OCI-LY1 (cell line): ENCODE measurements around the gene RADIL.
"Not testable (repeated sequence)": the region's sequence is repeated elsewhere in the genome, so short reads cannot be mapped to it uniquely, and the experiment has no call there.

Experiments
- H2AFZ ChIP-seq: fragments of 200-600 bp; sonication (generic), shearing (Covaris generic); 2 replicates; pipeline ENCODE4 v1.6.0; 2014; ENCODE audit warnings: antibody characterized with exemption, mild to moderate bottlenecking, low read length
- H3F3A ChIP-seq: fragments of 200-600 bp; sonication (generic), shearing (Covaris generic); 2 replicates; pipeline ENCODE4 v1.6.0; 2014; ENCODE audit warnings: mild to moderate bottlenecking, antibody characterized with exemption, low read length, moderate library complexity; ENCODE audit not compliant: insufficient read depth
- H3K27ac ChIP-seq: fragments of 200-600 bp; sonication (generic); 2 replicates; pipeline ENCODE4 v1.5.1; 2014; ENCODE audit warnings: low read length, mixed run types, mild to moderate bottlenecking, low read depth; ENCODE audit not compliant: poor library complexity, severe bottlenecking
- H3K27me3 ChIP-seq: fragments of 200-600 bp; sonication (generic); 2 replicates; pipeline ENCODE4 v1.6.0; 2014; ENCODE audit warnings: antibody characterized with exemption, mild to moderate bottlenecking, low read length, moderate library complexity; ENCODE audit not compliant: insufficient read depth
- H3K36me3 ChIP-seq: fragments of 200-600 bp; sonication (generic); 2 replicates; pipeline ENCODE4 v1.6.1; 2014; ENCODE audit warnings: mild to moderate bottlenecking, antibody characterized with exemption, low read length, moderate library complexity, mixed read lengths; ENCODE audit not compliant: insufficient read depth
- H3K4me1 ChIP-seq: fragments of 200-600 bp; sonication (generic); 2 replicates; pipeline ENCODE4 v1.5.1; 2014; ENCODE audit warnings: mild to moderate bottlenecking, low read length, moderate library complexity; ENCODE audit not compliant: insufficient read depth, severe bottlenecking
- H3K4me2 ChIP-seq: fragments of 200-600 bp; sonication (generic), shearing (Covaris generic); 2 replicates; pipeline ENCODE4 v1.6.1; 2014; ENCODE audit warnings: low read length
- H3K4me3 ChIP-seq: fragments of 200-600 bp; sonication (generic); 2 replicates; pipeline ENCODE4 v1.5.1; 2014; ENCODE audit warnings: low read length, low read depth, mild to moderate bottlenecking, mixed read lengths; ENCODE audit not compliant: poor library complexity, severe bottlenecking
- H3K79me2 ChIP-seq: fragments of 200-600 bp; shearing (Covaris generic); 2 replicates; pipeline ENCODE4 v1.6.1; 2016; ENCODE audit warnings: mixed run types, low read length, mixed read lengths; ENCODE audit not compliant: insufficient read depth
- H3K9ac ChIP-seq: fragments of 200-600 bp; sonication (generic), shearing (Covaris generic); 2 replicates; pipeline ENCODE4 v1.6.1; 2014; ENCODE audit warnings: mild to moderate bottlenecking, low read length, mixed read lengths
- H3K9me2 ChIP-seq: fragments of 200-600 bp; sonication (generic), shearing (Covaris generic); 2 replicates; pipeline ENCODE4 v1.6.1; 2014; ENCODE audit warnings: low read depth, mild to moderate bottlenecking, low read length, mixed read lengths
- H3K9me3 ChIP-seq: fragments of 200-600 bp; shearing (Covaris generic); 2 replicates; pipeline ENCODE4 v1.6.1; 2014; ENCODE audit warnings: low read length, mixed read lengths
- H4K20me1 ChIP-seq: fragments of 200-600 bp; sonication (generic), shearing (Covaris generic); 2 replicates; pipeline ENCODE4 v1.6.0; 2016; ENCODE audit warnings: mild to moderate bottlenecking, low read length; ENCODE audit not compliant: insufficient read depth
- CTCF ChIP-seq: fragments of 200-600 bp; sonication (generic), shearing (Covaris generic); IDR thresholded peaks from 2 replicates; pipeline ENCODE4 v1.5.1; 2017; ENCODE audit warnings: mild to moderate bottlenecking, antibody characterized with exemption, low read length, moderate library complexity, mixed read lengths
- EZH2 ChIP-seq: fragments of 200-600 bp; sonication (generic), shearing (Covaris generic); IDR thresholded peaks from 2 replicates; pipeline ENCODE4 v1.8.0; 2017; ENCODE audit warnings: borderline replicate concordance, mixed run types, mild to moderate bottlenecking, antibody characterized with exemption, low read length, moderate library complexity, mixed read lengths

Gene RADIL

GRCh38 chr7:4794591-4795350 is 88.7 kb downstream of the RADIL start:
- no peaks in the 10 kb centered on the region for H3K9me2 ChIP-seq
- no peaks in the 10 kb centered on the region for H3K4me1 ChIP-seq
- no peak overlapping the region for H3K4me3 ChIP-seq
- H3K36me3 ChIP-seq, result peaks cover 27% of the 10 kb centered on the region
- H2AFZ ChIP-seq, result no peak overlapping the region
- no peak overlapping the region for H3K9ac ChIP-seq
- no peak overlapping the region for H3K4me2 ChIP-seq
- H3F3A ChIP-seq, result no peaks in the 10 kb centered on the region
- no peaks in the 10 kb centered on the region for H4K20me1 ChIP-seq
- TF ChIP-seq EZH2 (no peak), CTCF (no peak)
- H3K27me3 ChIP-seq, result no peaks in the 10 kb centered on the region
- H3K27ac ChIP-seq, result no peak overlapping the region
- no peaks in the 10 kb centered on the region for H3K79me2 ChIP-seq
- H3K9me3 ChIP-seq, result no peaks in the 10 kb centered on the region

- H3K27ac ChIP-seq, H4K20me1 ChIP-seq, H2AFZ ChIP-seq, H3K79me2 ChIP-seq, H3K9me2 ChIP-seq, H3K4me1 ChIP-seq, H3F3A ChIP-seq, H3K9ac ChIP-seq, H3K27me3 ChIP-seq, H3K9me3 ChIP-seq, H3K4me2 ChIP-seq, H3K4me3 ChIP-seq: not testable (repeated sequence)
- peaks cover 27% of the 10 kb centered on the region for H3K36me3 ChIP-seq
Observed at GRCh38 chr7:4794171-4794570, 89.3 kb downstream of the RADIL start.

GRCh38 chr7:4793385-4793993 is 90.0 kb downstream of the RADIL start:
- H4K20me1 ChIP-seq, H3K79me2 ChIP-seq, H3K9me3 ChIP-seq, H3K9me2 ChIP-seq, H3K4me2 ChIP-seq, H3K4me1 ChIP-seq, H3K27me3 ChIP-seq, H3K9ac ChIP-seq, H2AFZ ChIP-seq, H3K27ac ChIP-seq, H3F3A ChIP-seq, H3K4me3 ChIP-seq: not testable (repeated sequence)
- H3K36me3 ChIP-seq, result peaks cover 31% of the 10 kb centered on the region

GRCh38 chr7:4792537-4793126 is 90.9 kb downstream of the RADIL start:
- Histone ChIP-seq H3K4me3 (no peak overlapping the region), H3K9me2 (no peaks in the 10 kb centered on the region), H3F3A (no peaks in the 10 kb centered on the region), H3K27me3 (no peaks in the 10 kb centered on the region), H2AFZ (no peak overlapping the region), H3K27ac (no peak overlapping the region), H4K20me1 (no peaks in the 10 kb centered on the region), H3K4me2 (no peak overlapping the region), H3K4me1 (no peaks in the 10 kb centered on the region), H3K79me2 (no peaks in the 10 kb centered on the region), H3K9ac (no peak overlapping the region), H3K9me3 (no peaks in the 10 kb centered on the region), H3K36me3 (peaks cover 40% of the 10 kb centered on the region)
- TF ChIP-seq CTCF (no peak), EZH2 (no peak)
